ENCODE measurements around the gene PIP5K1A.
A peak's percentile ranks its signal among the peaks of the same experiment; 100 is the strongest.

Gene PIP5K1A

GRCh38 chr1:151167116-151167515 is 31.2 kb upstream of the PIP5K1A start:
- TF ChIP-seq CTCF (IDR thresholded peaks at IDR 0.05; ENCODE audit: insufficient read depth, low read length, poor library complexity, severe bottlenecking), result no peak
- DNase-seq (ENCODE audit: extremely low read depth, insufficient read length), result no peak
- Histone ChIP-seq H3K36me3 (ENCODE audit: control insufficient read depth, insufficient read depth, low read length) (peaks cover 13% of the 10 kb centered on the region), H3K4me3 (replicated peaks; ENCODE audit: low read depth, low read length) (peak overlapping the region; percentile 66), H3K27me3 (replicated peaks; ENCODE audit: control insufficient read depth, insufficient read depth, low read length) (no peaks in the 10 kb centered on the region)

- TF ChIP-seq CTCF (IDR thresholded peaks at IDR 0.05; ENCODE audit: insufficient read depth, low read length, poor library complexity, severe bottlenecking), result no peak
- Histone ChIP-seq H3K27me3 (replicated peaks; ENCODE audit: control insufficient read depth, insufficient read depth, low read length) (no peaks in the 10 kb centered on the region), H3K36me3 (ENCODE audit: control insufficient read depth, insufficient read depth, low read length) (peaks cover 19% of the 10 kb centered on the region), H3K4me3 (replicated peaks; ENCODE audit: low read depth, low read length) (no peak overlapping the region)
- DNase-seq (ENCODE audit: extremely low read depth, insufficient read length), result no peak
Observed at GRCh38 chr1:151171190-151171589, 27.2 kb upstream of the PIP5K1A start.

GRCh38 chr1:151175041-151175741 is 23.2 kb upstream of the PIP5K1A start:
- Histone ChIP-seq H3K4me3 (replicated peaks; ENCODE audit: low read depth, low read length) (no peak overlapping the region), H3K36me3 (ENCODE audit: control insufficient read depth, insufficient read depth, low read length) (peaks cover 23% of the 10 kb centered on the region), H3K27me3 (replicated peaks; ENCODE audit: control insufficient read depth, insufficient read depth, low read length) (no peaks in the 10 kb centered on the region)
- no peak for DNase-seq (ENCODE audit: extremely low read depth, insufficient read length)
- no peak for TF ChIP-seq CTCF (IDR thresholded peaks at IDR 0.05; ENCODE audit: insufficient read depth, low read length, poor library complexity, severe bottlenecking)

- H3K36me3 ChIP-seq (ENCODE audit: control insufficient read depth, insufficient read depth, low read length), result peaks cover 21% of the 10 kb centered on the region
- no peaks in the 10 kb centered on the region for H3K27me3 ChIP-seq (replicated peaks; ENCODE audit: control insufficient read depth, insufficient read depth, low read length)
- no peak within 1 kb of the TSS for H3K4me3 ChIP-seq (replicated peaks; ENCODE audit: low read depth, low read length)
- TF ChIP-seq CTCF (IDR thresholded peaks at IDR 0.05; ENCODE audit: insufficient read depth, low read length, poor library complexity, severe bottlenecking), result peak; percentile 60
- no peak for DNase-seq (ENCODE audit: extremely low read depth, insufficient read length)
Observed at GRCh38 chr1:151175863-151176262, 22.5 kb upstream of the PIP5K1A start, which contains the start of gene TMOD4. Gene TMOD4 (minus strand): TSS chr1:151175981. CDS start chr1:151174875, 1,106 bp downstream.

GRCh38 chr1:151176514-151177045 is 21.8 kb upstream of the PIP5K1A start:
- no peak overlapping the region for H3K4me3 ChIP-seq (replicated peaks; ENCODE audit: low read depth, low read length)
- TF ChIP-seq CTCF (IDR thresholded peaks at IDR 0.05; ENCODE audit: insufficient read depth, low read length, poor library complexity, severe bottlenecking), result no peak
- H3K27me3 ChIP-seq (replicated peaks; ENCODE audit: control insufficient read depth, insufficient read depth, low read length), result no peaks in the 10 kb centered on the region
- DNase-seq (ENCODE audit: extremely low read depth, insufficient read length), result no peak
- H3K36me3 ChIP-seq (ENCODE audit: control insufficient read depth, insufficient read depth, low read length), result peaks cover 21% of the 10 kb centered on the region
